8988T (cell line): ENCODE data around the gene PACRG.
"Not testable (repeated sequence)": the region's sequence is repeated elsewhere in the genome, so short reads cannot be mapped to it uniquely, and the experiment has no call there.

Source experiments
- DNase-seq: peaks from one replicate; pipeline ENCODE4 v3.0.0; 2011

The PACRG gene

GRCh38 chr6:162727322-162728182 is at the start of gene PACRG, which contains the start of gene PRKN:
TSS of gene PACRG (plus strand) at chr6:162727974.
TSS of gene PRKN (minus strand) at chr6:162727766.
- peak; percentile 82 for DNase-seq

GRCh38 chr6:162678896-162679295 is 48.9 kb upstream of the PACRG start:
- not testable (repeated sequence) for DNase-seq

GRCh38 chr6:162679681-162680080 is 48.1 kb upstream of the PACRG start:
- DNase-seq = no peak

DNA sequence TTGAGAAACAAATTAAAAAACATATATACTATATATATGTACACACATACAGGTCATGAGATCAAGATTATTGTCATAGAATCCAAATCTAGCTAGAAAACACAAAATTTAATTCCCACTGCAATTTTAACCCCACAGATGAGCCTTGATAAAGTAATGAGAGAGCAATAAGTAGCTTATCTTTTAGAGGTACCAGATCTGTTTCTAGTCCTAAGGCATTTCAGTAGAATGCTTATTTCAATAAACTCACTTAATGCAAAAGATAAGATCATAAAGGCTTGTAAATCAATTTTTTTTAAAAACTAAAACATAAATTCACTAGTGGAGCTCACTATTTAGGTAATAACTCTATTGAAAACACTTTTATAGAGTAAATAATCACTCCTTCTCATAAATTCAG is 47.4 kb upstream of the PACRG start:
- DNase-seq = no peak

GRCh38 chr6:162680871-162681270 is 46.9 kb upstream of the PACRG start:
- no peak for DNase-seq

DNA sequence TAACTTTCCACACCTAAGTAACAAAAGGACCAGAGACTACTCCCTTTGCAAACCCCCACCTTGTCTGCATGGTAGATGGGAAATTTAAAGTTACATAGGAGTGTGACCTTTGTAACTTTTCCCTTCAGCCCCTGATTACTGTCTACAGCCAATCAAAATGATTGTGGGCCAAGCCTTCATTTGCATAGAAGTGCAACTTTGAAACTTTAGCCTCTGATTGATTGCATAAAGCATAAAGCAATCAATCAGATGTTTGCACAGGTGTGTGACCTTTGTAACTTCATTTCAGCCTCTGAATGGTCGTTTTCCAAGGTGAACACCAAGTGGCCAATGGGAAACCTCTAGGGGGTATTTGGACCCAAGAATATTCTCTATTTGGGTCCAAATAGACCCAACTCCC is 46.3 kb upstream of the PACRG start:
- no peak for DNase-seq

- DNase-seq = no peak
These were observed 44.6 kb upstream of the PACRG start for GRCh38 chr6:162683135-162683534.

GRCh38 chr6:162684052-162684451 is 43.7 kb upstream of the PACRG start:
- no peak for DNase-seq

DNA sequence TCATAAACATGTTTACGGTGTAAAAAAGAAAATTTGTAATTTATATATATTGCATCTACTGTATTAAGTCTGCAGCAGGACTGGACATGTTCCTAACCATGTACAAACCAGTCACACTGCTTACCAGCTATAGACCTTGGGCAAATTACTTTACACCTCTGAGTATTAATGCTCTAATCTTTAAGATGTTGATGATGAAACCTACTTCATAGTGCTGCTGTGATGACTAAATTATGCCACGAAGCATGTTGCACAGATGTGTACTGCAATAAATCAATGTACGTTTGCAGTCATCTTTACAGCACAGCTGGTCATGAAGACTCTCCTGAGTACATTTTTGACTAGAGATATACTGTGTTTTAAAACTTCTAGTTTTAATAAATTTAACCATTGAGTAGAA is 42.8 kb upstream of the PACRG start:
- DNase-seq = no peak

- no peak for DNase-seq
These were observed 42.2 kb upstream of the PACRG start for GRCh38 chr6:162685586-162685985.

GRCh38 chr6:162688751-162689345 is 38.9 kb upstream of the PACRG start:
- DNase-seq = no peak

- DNase-seq = no peak
These were observed 37.6 kb upstream of the PACRG start for GRCh38 chr6:162690158-162690557.

DNA sequence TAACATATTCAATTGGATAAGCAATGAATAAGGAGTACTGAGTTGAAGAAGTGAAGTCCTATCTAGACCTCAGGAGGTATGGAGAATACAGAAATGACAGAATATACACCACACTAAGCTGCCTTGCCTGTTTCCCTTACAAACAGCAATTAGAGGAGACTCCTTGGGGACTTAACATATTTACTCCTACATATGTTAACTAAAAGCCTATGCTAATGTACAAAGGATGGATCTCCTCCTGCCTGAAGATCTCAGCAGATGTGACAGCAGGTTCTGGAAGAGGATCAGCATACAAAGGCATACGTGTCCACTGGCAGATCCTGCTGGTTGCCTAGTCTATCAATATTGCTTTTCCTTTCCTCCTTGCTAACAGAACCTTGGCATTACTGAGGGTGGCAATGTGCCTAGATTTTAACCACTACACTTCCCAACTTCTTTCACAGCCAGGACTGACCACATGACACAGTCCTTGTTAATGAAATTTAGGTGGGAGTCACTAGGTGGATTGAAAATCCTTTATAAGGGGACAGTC is 29.8 kb upstream of the PACRG start:
- no peak for DNase-seq

GRCh38 chr6:162698440-162698839 is 29.3 kb upstream of the PACRG start:
- no peak for DNase-seq

DNA sequence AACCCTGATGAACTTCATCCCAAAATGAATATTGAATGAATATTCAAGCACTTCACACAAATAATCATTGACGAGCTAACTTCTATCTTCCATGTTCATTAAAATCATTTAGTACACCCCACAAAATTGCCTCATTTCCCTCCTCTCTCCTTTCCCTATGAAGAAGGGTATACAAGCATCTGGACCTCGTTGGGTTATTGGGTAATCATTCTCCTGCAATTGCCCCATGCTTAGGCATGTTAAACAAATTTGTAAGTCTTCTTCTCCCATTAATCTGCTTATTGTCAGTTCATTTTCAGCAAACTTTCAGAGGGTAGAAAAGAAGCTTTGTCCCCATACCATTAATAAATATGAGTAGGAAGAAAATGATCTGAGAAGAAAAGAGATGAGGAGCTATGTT is 27.8 kb upstream of the PACRG start:
- DNase-seq = no peak

- DNase-seq = no peak
These were observed 26.8 kb upstream of the PACRG start for GRCh38 chr6:162700966-162701365.

- no peak for DNase-seq
These were observed 26.2 kb upstream of the PACRG start for GRCh38 chr6:162701551-162701950.

DNA sequence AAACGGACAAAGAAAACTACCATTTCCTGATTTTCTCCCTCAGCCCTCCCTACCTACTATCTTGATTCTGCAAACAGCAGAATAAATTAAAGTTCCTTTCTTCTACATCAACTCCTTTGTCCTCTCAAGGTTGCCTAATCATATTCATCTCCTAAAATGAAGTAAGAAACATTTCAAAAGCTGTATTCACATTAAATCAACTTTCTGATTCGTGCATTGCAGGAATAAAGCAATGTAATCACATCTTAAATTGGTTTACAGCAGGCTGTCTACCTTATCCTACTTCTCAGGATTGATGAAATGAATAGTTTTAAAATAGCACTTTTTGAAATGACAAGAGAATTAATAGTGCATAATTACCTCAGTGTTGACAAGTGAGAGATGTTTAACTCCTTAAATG is 25.3 kb upstream of the PACRG start:
- no peak for DNase-seq

DNA sequence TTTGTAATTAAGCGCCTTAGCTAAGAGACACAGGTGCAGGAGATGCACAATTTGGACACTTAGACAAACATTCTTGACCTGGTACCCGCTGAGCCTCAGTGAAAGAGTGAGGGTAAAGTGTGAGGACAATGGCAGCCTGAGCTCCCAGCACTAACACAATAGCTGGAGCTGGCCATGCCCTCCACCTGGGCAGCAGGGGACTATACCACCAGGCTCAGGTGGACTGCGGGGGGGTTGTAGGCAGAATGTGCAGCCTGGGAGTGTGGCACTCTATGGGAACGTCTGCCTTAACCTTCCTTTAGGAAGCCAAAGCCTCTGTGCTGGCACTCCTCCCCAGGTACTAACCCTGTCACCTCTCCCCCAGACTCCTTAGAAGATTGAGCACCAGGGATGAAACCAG is 23.8 kb upstream of the PACRG start:
- no peak for DNase-seq

DNA sequence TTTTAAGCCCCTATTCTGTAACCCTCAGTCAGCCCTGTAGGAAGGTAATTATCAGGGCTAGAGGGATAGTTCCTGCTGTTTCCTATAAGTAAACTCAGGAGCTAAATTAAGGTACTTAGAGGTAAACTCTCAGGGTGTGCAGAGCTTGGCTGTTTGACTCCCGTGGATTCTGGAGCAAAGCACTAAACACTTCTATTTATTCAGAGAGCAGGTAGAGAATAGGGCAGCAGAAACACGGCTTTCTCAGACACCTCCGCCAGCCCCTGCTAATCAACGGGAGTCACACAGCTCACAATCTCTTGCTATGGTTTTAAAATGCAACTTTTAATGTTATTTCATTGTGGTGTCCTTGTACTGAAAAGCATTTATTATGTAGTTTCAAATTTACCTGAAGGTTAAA is 22.0 kb upstream of the PACRG start:
- DNase-seq = no peak

DNA sequence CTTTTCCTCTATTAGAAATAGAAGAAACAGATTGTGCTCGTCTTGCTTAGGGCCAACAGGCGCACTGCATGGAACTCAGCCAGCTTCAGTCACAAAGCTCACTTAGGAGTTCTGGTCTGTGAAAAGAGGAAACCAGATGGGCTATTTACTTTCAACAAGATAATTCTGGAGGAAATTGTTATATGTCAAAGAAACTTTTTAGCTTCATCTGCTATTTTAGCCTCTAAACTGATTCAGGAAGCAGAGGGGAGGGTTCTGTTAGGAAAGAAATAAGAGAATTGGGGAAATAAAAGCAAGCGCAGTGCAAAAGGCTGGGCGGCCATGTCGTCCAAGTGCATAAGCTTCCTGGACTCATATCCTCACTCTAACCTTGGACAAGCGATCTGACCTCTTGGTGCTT is 21.5 kb upstream of the PACRG start:
- no peak for DNase-seq

- no peak for DNase-seq
These were observed 18.8 kb upstream of the PACRG start for GRCh38 chr6:162708971-162709370.

- no peak for DNase-seq
These were observed 18.3 kb upstream of the PACRG start for GRCh38 chr6:162709431-162709830.

DNA sequence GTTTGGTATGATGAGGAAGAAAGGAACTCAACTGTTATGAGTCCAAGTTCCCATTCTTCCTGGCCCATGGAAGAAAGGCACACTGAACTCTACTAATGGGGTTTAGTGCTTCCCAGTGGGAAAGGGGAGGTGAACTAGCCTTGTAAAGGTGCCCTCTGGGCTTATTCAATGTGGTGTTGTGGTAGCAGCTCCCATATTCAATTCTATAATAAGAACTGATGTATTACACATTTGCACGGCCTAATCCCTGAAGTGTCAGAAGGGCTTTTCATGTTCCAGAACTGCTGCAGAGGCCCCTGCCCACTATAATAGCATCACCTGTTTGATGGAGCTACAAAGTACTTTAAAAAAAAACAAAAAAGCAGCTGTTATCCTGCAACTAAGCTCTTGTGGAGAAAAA is 17.4 kb upstream of the PACRG start:
- no peak for DNase-seq
